Gastroesophageal sphincter (tissue), 4 donors: ENCODE data around the gene UBE2V1. TPM values are rescaled to one million over a fixed set of nuclear protein-coding genes. Genes with fewer than 3 reads are reported as not detected.

Source experiments
- ATAC-seq: fragments of 150-250 bp; one replicate; pipeline ENCODE4 v1.9.1; 2016; ENCODE audit warnings: mild to moderate bottlenecking, moderate library complexity
- H3K27ac ChIP-seq, 4 donors: fragments of 200-600 bp; sonication (generic) in 3 of 4; 1 replicate in 3 of 4; 2 replicates in 1 of 4; pipeline ENCODE4 v1.5.1; 2016 to 2019
- H3K27me3 ChIP-seq: fragments of 200-600 bp; sonication (generic); one replicate; pipeline ENCODE4 v1.5.1; 2019
- H3K36me3 ChIP-seq, 2 donors: fragments of 200-600 bp; sonication (generic); one replicate each; pipeline ENCODE4 v1.5.1; 2019; ENCODE audit warnings: control low read depth in 1 of 2
- H3K4me1 ChIP-seq, 3 donors: fragments of 200-600 bp; sonication (generic); 1 replicate in 2 of 3; 2 replicates in 1 of 3; pipeline ENCODE4 v1.5.1; 2016 to 2019; ENCODE audit warnings: control low read depth in 2 of 3
- H3K4me3 ChIP-seq, 2 donors: fragments of 200-600 bp; sonication (generic); one replicate each; pipeline ENCODE4 v1.5.1; 2019; ENCODE audit warnings: mild to moderate bottlenecking in 1 of 2, moderate library complexity in 1 of 2
- H3K9me3 ChIP-seq, 3 donors: fragments of 200-600 bp; sonication (generic); one replicate each; pipeline ENCODE4 v1.5.1; 2017 to 2019; ENCODE audit warnings: control low read depth in 2 of 3
- CTCF ChIP-seq, 4 experiments: fragments of 200-600 bp in 2 of 4; fragments of 450-650 bp in 2 of 4; sonication (generic) in 1 of 4; IDR thresholded peaks; one replicate each; pipeline ENCODE4 v1.5.1; 2017 to 2019; ENCODE audit warnings: antibody characterized with exemption in 4 of 4, mild to moderate bottlenecking in 2 of 4, moderate library complexity in 2 of 4
- EP300 ChIP-seq: sonication (generic); formaldehyde crosslinking; IDR thresholded peaks from one replicate; pipeline ENCODE4 v1.6.1; 2017; ENCODE audit warnings: antibody characterized with exemption, mild to moderate bottlenecking
- POLR2A ChIP-seq, 2 donors: fragments of 450-650 bp; IDR thresholded peaks; one replicate each; pipeline ENCODE4 v1.6.1; 2017; ENCODE audit warnings: antibody characterized with exemption in 2 of 2, mild to moderate bottlenecking in 2 of 2, moderate library complexity in 1 of 2
- POLR2AphosphoS5 ChIP-seq: sonication (generic); formaldehyde crosslinking; IDR thresholded peaks from one replicate; pipeline ENCODE4 v1.6.1; 2017; ENCODE audit warnings: antibody characterized with exemption
- WGBS, 2 donors: methylation state at CpG; one replicate each; pipeline ENCODE4 v1.1.5; 2018; ENCODE audit warnings: low coverage in 1 of 2; 5-methylcytosine and 5-hydroxymethylcytosine counted together
- total RNA-seq, 4 donors: library from RNA; depleted of rRNA; stranded (reverse); fragments of >200 nt; gene quantifications; one replicate each; pipeline ENCODE4 v1.1.0, GENCODE V29; 2016

The UBE2V1 gene
- total RNA-seq, 4 donors from 2014 or later = 69.3 to 110 (median 87.9) TPM

GRCh38 chr20:50115041-50115512, 2.1 kb upstream of the UBE2V1 start:
- WGBS, 2 donors = 10 to 81% methylated on average over 2 to 4 of the region's 6 CpGs
- no peak for ATAC-seq
- no peaks in the 10 kb centered on the region for H3K9me3 ChIP-seq
- peak overlapping the region; percentile 68 to 98 (median 92) for H3K27ac ChIP-seq
- peak overlapping the region; percentile 51 to 58 for H3K4me3 ChIP-seq
- H3K27me3 ChIP-seq = no peaks in the 10 kb centered on the region
- no peaks in the 10 kb centered on the region for H3K36me3 ChIP-seq
- peaks cover 3 to 55% (median 40%) of the 10 kb centered on the region in 3 donors for H3K4me1 ChIP-seq
- no peak for TF ChIP-seq POLR2A (IDR thresholded peaks at IDR 0.05)
- TF ChIP-seq CTCF (IDR thresholded peaks at IDR 0.05) = no peak
- TF ChIP-seq POLR2AphosphoS5 = no peak
- TF ChIP-seq EP300 = no peak

GRCh38 chr20:50113420-50114224, 672 bp upstream of the UBE2V1 start:
- no peak for TF ChIP-seq POLR2AphosphoS5
- TF ChIP-seq POLR2A (IDR thresholded peaks at IDR 0.05) = no peak
- TF ChIP-seq CTCF (IDR thresholded peaks at IDR 0.05) = no peak
- no peak for TF ChIP-seq EP300
- Histone ChIP-seq H3K27me3 (no peaks in the 10 kb centered on the region), H3K36me3 (no peaks in the 10 kb centered on the region), H3K9me3 (no peaks in the 10 kb centered on the region), H3K4me1 (peaks cover 5 to 70% (median 51%) of the 10 kb centered on the region in 3 donors), H3K27ac (peak overlapping the region; percentile 91 to 98 (median 96)), H3K4me3 (peak overlapping the region; percentile 89 to 95)
- 7 to 10% methylated on average over 11 of the region's 11 CpGs for WGBS, 2 donors
- ATAC-seq = no peak

- peak overlapping the region; percentile 91 to 98 (median 96) for H3K27ac ChIP-seq
- no peaks in the 10 kb centered on the region for H3K27me3 ChIP-seq
- 1 to 3% methylated on average over 7 of the region's 9 CpGs for WGBS, 2 donors
- no peaks in the 10 kb centered on the region for H3K36me3 ChIP-seq
- ATAC-seq = no peak
- H3K4me1 ChIP-seq = peaks cover 6 to 87% (median 62%) of the 10 kb centered on the region in 3 donors
- H3K4me3 ChIP-seq = peak overlapping the region; percentile 89 to 95
- H3K9me3 ChIP-seq = no peaks in the 10 kb centered on the region
- TF ChIP-seq EP300 (no peak), POLR2AphosphoS5 (no peak), CTCF (IDR thresholded peaks at IDR 0.05) (no peak), POLR2A (IDR thresholded peaks at IDR 0.05) (no peak)
Observed at GRCh38 chr20:50111829-50112495, 988 bp downstream of the UBE2V1 start.

- Histone ChIP-seq H3K27me3 (no peaks in the 10 kb centered on the region), H3K4me3 (peak overlapping the region; percentile 89 to 95), H3K36me3 (no peaks in the 10 kb centered on the region), H3K4me1 (peaks cover 6 to 90% (median 61%) of the 10 kb centered on the region in 3 donors), H3K9me3 (no peaks in the 10 kb centered on the region), H3K27ac (peak overlapping the region; percentile 91 to 98 (median 96))
- TF ChIP-seq CTCF (IDR thresholded peaks at IDR 0.05) (no peak), POLR2AphosphoS5 (no peak), EP300 (no peak), POLR2A (IDR thresholded peaks at IDR 0.05) (no peak)
- no peak for ATAC-seq
- WGBS, 2 donors = 33 to 39% methylated on average over 9 of the region's 10 CpGs
Observed at GRCh38 chr20:50111120-50111828, 1.7 kb downstream of the UBE2V1 start.
